NT2/D1 (cell line): Measurements from ENCODE around the gene JCAD.

Source experiments
- YY1 ChIP-seq: IDR thresholded peaks from 2 replicates; pipeline ENCODE4 v1.6.1; 2011; ENCODE audit not compliant: insufficient read length, insufficient read depth
- ZNF274 ChIP-seq: IDR thresholded peaks from 2 replicates; pipeline ENCODE4 v1.6.1; 2011; ENCODE audit warnings: mild to moderate bottlenecking, low read depth, low read length

DNA sequence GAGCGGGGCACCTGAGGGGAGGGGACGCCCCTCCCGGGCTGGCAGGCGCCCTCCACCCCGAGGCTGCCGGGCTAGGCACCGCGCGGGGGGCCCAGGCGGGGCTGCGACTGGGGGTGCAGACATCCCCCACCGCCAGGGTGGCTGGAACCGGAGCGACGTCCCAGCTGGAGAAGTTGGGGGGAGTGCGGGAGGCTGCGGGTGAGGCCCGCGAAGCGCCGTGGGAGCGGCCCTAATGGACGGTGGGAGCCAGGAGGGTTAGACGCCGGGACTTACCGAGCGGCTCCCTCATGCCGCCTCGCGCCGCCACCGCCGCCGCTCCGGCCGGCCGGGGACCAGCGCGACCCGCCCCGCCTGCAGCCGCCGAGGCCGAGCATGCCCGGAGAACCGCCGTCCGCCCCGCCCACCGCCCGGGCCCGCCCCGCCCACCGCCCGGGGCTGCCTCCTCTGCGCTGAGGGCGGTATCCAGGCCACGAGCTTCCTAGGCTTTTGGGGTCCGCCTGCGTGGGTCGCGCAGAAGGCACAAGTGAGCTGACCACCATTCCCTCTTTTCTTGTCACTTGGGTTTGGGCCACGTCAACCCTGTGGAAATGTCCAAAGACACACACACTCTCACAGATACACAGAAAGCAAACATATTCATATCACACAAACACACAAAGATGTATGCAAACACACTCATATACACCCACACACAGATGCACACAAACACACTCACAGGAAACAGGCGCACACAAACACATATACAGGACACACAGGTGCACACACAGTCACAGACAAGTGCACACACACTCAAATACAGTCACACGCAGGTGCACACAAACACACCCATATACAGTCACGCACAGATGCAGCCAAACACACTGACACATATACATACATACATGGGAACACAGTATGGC, at the start of gene JCAD:
- TF ChIP-seq ZNF274 = no peak
- no peak for TF ChIP-seq YY1
